CD4-positive, alpha-beta T cell treated with Interleukin-4 for 1 hour (primary cell): ENCODE data around the gene ATRIP.

Experiments
- DNase-seq, 2 donors: peaks; one replicate each; pipeline ENCODE4 v3.0.0-alpha.2; 2020 to 2022

The ATRIP gene

GRCh38 chr3:48425281-48425812 is 21.2 kb upstream of the ATRIP start:
- DNase-seq: no peak

GRCh38 chr3:48426401-48426909 is 20.1 kb upstream of the ATRIP start:
- DNase-seq: no peak

DNA sequence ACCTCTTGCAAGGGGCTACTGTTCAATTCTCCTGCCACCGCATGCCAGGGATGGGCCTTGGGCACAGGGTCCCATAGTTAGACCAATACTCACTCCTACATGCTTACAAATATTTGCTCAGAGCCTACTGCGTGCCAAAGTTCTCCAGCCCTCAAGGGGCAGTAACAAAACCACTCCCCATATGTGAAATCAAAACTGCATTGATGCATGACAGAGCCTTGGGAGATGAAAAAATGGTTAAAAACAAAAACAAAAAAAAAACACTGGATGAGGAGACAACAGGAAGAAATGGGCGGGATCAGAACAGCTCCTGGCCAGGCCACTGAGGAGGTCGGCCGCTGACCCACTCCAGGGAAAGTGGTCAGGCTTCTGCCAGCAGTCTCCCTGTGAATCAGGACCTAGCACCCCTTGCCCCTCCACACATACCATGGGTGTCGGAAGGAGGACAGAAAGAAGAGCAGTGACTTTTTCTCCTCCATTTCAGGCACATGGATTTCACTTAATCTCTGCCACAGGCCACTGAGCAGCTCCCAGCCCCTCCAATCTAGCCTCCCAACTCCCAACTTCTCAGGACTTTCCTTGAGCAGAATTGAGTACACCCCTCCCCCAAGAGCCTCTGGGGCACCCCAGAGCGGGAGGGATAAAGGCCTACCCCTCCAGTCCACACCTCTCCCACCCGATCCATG is 19.4 kb upstream of the ATRIP start:
- no peak for DNase-seq

DNA sequence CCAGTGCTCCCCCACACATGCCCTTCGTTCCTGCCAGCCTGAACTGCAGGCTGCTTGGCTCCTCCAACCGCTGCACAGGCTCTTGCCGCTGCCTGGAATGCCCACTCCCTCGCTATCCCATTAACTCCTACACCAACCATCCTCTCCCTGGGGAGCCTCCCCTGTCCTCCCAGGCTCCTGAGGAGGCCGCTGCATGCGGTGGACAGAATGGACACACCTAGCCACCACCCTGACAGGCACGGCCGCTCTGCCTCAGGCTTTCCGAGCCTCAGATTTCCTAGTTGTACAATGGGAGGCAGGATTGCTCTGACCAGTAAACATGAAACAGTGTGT is 18.9 kb upstream of the ATRIP start:
- DNase-seq: no peak

DNA sequence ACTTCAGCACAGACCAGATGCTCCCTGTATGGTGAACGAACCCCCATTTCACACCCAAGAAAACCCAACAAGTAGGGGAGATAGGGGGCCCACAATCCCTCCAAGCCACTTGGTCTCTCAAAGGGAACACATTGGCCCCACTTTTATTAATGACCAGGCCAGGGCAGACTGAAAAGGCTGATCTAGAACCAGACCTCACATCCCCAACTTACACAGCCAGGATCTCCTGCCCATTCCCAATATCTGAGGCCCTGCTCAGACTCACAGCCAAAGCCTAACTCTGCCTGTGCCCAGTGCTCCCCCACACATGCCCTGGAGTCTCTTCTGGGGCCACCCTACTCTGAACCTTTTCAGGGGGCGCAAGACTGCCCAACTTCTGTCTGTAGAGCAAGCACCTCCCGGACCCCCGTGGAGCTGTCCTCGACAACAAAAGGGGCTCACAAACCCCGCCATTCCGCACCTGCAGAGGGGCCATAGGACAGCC is 18.4 kb upstream of the ATRIP start:
- no peak for DNase-seq

- DNase-seq: no peak
Observed at GRCh38 chr3:48428572-48429316, 17.8 kb upstream of the ATRIP start.

- DNase-seq: peak; percentile 58 to 69
Observed at GRCh38 chr3:48429317-48429959, 17.1 kb upstream of the ATRIP start.

GRCh38 chr3:48429960-48430707 is 16.4 kb upstream of the ATRIP start, which contains the start of gene PLXNB1:
TSS of gene PLXNB1 (minus strand) at chr3:48430086. CDS start at chr3:48424611, 5,475 bp downstream.
- DNase-seq: no peak

DNA sequence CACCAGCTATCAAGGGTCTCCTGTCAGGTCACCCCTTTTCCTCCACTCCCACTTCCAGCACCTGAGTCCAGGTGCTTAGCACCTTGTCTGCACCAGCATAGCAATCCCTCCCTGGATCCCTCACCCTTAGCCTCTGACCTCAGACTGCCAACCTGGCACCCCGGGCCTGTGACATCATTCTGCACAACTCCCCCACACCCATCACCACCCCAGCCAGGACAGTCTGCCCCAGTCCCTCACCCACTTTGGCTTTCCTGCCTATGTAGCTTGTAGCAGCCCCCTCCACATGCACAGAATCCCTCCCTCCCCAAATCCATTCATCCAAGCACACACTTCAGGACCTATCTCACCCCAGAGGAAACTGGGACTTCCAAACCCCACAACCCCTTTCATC is 15.8 kb upstream of the ATRIP start:
- DNase-seq: no peak

DNA sequence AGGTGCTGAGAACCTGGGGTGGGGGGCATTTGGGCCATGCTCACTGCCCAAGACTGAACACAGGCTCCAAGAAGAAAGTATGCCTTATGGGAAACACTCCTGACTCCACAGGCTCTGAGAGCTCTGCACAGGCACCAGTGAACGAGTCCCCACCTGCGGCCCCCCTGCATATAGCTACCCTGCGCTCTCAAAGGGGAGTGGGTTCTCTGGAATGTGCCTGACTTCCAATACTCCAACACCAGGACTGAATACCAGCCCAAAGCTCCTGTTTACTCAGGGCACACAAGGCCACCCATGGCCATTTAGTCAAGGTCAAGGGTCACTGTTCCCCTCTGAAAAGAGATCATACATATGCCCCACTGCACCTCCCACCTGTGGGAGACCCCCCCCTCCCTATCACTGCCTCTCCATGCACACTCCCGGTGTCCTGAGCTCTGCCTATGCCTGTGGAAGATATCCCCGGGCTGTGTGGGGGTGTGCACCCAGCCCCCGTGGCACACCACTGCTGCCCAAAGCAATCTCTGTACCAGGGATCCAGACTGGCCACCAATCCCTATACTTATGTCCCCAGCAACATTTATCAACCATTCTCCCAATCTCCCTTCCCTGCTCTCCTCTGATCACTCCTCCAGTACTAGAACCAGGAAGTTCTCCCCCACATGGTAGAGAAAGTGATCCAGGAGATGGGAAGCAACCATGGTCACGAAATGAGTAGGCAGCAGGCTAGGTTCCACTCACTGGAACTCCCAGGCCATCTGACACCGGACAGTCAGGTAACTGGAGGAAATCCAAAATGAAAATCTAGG is 15.1 kb upstream of the ATRIP start:
- no peak for DNase-seq

DNA sequence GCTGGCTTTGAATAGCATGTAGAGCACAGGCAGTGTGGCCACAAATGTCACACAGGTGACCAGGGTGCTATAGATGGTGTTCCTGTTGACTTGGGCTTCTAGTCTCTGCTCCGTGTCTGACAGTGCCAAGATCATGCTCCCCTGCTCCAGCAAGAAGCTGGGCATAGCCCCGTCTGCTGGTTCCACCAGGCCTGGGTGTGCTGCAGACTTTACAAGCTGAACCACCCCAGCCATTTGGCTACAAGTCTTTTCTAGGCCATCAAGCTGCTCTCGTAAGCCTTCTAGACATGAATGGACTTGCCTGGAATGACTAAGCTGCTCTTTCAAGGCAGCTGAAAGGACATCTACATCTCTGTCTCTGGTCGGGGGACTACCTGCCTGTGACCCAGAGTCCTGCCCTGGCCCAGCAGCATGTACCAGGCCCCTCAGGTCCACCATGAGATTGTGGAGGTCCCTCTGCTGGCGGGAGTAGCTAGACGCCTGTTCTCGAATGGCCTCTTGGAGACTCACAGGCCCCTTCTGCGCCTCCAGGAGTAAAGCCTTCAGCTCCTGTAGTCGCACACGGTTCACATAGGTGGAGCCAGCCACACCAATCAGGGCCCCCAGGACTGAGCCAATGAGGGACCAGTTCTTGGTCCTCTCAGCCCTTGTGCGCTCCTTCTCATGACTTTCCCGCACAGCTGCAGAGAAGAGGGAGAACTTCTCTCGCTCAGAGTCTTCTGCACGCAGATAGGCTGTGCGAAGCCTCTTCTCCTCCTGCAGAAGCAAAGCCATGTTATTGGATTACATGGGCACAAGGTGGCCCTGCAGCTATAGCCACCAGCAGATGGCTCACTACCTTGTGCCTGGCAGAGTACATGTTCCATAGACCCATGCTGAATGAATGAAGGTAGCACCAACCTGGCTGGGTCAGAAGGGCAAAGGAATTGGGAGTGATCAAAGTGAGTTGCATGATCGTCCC is 13.8 kb upstream of the ATRIP start:
- no peak for DNase-seq

- no peak for DNase-seq
Observed at GRCh38 chr3:48433472-48434118, 12.9 kb upstream of the ATRIP start.

- no peak for DNase-seq
Observed at GRCh38 chr3:48434591-48435222, 11.8 kb upstream of the ATRIP start.

GRCh38 chr3:48435223-48435595 is 11.3 kb upstream of the ATRIP start:
- no peak for DNase-seq

DNA sequence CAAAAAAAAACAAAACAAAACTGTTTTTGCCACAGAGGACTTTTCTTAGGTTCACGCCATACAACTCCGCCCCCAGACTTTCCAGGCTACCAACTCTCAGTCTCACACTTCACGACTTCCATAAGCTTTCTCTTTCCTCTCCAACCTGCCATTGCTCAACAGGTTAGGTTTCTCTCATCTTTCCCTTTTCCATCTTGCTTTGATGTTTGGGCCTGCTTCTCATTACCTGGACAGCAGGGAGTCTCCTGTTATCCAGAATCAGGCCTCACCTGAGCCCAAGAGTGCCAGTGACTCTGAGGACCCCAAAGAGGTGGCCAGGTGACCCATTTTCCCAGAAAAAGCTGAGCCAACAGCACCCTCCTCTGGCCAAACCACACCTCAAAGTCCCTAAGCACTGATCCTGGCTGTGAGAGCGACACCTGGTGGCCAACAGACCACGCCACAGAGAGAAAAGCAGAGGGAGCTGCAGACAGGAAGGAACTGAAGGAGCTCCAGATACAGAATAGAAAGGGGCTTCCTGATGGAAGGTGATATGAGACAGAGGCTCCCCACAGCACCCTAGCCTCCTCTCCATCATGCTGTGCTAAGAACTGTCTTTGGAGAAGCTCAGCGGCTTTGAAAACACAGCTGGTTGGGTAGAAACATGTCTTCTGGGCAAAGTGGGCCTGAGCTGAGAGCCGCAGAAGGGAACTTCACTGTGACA is 10.6 kb upstream of the ATRIP start:
- peak; percentile 88 to 89 for DNase-seq

GRCh38 chr3:48436477-48436787 is 10.1 kb upstream of the ATRIP start:
- DNase-seq: no peak

DNA sequence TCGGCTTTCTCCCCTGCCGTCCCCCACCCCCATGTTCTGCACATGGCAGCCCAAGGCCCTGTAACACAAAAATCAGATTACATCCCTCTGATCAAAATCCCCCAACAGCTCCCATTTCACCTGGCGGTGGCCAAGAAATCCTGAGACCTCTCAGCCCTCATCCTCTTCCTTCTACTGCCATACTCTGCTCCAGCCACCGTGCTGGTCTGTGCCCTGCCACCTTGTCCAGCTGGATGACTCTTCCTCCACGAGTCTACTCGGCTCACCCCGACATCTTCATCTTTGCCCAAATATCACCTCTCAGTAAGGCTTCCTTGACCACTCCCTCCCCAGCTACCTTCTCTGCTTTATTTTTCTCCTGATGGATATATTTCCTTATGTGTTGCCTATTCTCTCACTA is 9.7 kb upstream of the ATRIP start:
- DNase-seq: no peak

DNA sequence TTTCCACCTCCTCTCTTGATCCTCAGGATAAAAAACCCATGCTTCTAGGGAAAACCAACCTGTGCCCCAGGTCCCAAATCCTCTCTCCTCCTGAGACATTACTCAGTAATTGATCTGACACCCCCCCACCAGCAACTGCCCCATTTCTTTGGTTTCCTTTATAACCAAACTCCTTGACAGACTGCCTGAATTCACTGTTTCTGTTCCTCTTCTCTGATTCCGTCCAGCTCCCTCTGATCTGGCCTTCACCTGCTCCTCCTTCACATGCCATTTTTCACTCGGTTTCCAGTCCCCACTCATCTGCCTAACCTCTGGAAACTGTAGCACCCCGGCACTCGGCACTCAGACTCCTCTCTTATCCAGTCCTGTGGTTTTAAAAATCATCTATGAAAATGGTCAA is 8.7 kb upstream of the ATRIP start:
- DNase-seq: no peak
